ENCODE data around the gene MEI4. TPM values are rescaled to one million over a fixed set of nuclear protein-coding genes. Genes with fewer than 3 reads are reported as not detected.

MEI4 gene
- total RNA-seq, 2 donors from 2014 or later, result 2.1 to 3.3 TPM

- Histone ChIP-seq H3K27me3 (no peaks in the 10 kb centered on the region), H3K9me3 (no peaks in the 10 kb centered on the region), H3K36me3 (replicated peaks in 1 of 2; ENCODE audit: insufficient read depth in 1 of 2, low read depth in 2 of 2) (no peaks in the 10 kb centered on the region), H3K27ac (no peak overlapping the region), H3K4me3 (no peak overlapping the region), H3K4me1 (no peaks in the 10 kb centered on the region)
- WGBS, 2 donors, result 90% methylated on average over 2 of the region's 2 CpGs
- intact Hi-C loops (cut with DNase I), result no loop called here
- ATAC-seq (no peak), DNase-seq (no peak)
- TF ChIP-seq, protein P1, sequence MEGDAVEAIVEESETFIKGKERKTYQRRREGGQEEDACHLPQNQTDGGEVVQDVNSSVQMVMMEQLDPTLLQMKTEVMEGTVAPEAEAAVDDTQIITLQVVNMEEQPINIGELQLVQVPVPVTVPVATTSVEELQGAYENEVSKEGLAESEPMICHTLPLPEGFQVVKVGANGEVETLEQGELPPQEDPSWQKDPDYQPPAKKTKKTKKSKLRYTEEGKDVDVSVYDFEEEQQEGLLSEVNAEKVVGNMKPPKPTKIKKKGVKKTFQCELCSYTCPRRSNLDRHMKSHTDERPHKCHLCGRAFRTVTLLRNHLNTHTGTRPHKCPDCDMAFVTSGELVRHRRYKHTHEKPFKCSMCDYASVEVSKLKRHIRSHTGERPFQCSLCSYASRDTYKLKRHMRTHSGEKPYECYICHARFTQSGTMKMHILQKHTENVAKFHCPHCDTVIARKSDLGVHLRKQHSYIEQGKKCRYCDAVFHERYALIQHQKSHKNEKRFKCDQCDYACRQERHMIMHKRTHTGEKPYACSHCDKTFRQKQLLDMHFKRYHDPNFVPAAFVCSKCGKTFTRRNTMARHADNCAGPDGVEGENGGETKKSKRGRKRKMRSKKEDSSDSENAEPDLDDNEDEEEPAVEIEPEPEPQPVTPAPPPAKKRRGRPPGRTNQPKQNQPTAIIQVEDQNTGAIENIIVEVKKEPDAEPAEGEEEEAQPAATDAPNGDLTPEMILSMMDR (IDR thresholded peaks at IDR 0.05), result no peak
- TF ChIP-seq POLR2A (IDR thresholded peaks at IDR 0.05), result no peak
These were observed 17.1 kb downstream of the MEI4 start for GRCh38 chr6:77669913-77670312.

DNA sequence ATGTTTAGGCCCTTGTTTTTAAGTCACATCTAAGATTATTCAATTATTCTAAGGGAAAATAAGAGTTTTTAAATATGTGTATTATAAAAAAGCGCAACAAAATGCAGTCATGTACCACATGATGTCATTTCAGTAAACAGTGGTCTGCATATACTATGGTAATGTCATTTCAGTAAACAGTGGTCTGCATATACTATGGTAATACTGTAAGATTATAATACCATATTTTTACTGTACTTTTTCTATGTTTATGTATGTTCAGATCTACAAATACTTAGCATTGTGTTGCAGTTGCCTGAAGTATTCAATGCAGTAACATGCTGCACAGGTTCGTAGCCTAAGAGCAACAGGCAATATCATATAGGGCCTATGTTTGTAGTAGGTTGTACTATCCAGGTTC lies 21.4 kb downstream of the MEI4 start:
- Histone ChIP-seq H3K4me1 (no peaks in the 10 kb centered on the region), H3K9me3 (no peaks in the 10 kb centered on the region), H3K27ac (no peak overlapping the region), H3K27me3 (no peaks in the 10 kb centered on the region), H3K36me3 (replicated peaks in 1 of 2; ENCODE audit: insufficient read depth in 1 of 2, low read depth in 2 of 2) (no peaks in the 10 kb centered on the region), H3K4me3 (no peak overlapping the region)
- TF ChIP-seq, protein P1 (IDR thresholded peaks at IDR 0.05), result no peak
- no peak for TF ChIP-seq POLR2A (IDR thresholded peaks at IDR 0.05)
- no peak for ATAC-seq
- intact Hi-C loops (cut with DNase I), result no loop called here
- 92 to 98% methylated on average over 2 of the region's 2 CpGs for WGBS, 2 donors
- no peak for DNase-seq

DNA sequence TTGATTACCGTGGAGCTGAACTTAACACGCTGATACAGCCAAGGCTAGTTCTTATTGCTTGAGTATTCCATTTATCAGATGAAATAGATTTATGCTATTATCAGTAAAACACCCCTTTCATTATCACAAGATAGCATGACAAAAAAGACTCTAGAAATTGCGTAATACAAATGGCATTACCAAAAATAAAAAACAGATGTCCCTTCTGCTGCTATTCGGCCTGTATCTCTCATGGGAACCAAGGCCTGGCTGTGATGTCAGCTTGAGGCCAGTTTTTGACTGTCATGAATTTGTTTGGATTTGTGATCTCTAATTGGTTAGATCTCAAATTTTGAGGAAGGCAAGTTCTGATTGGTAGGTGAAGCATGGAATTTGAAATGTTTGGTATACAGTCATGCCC lies 25.2 kb downstream of the MEI4 start:
- no peaks in the 10 kb centered on the region for H3K36me3 ChIP-seq (replicated peaks in 1 of 2; ENCODE audit: insufficient read depth in 1 of 2, low read depth in 2 of 2)
- DNase-seq, result no peak
- H3K27ac ChIP-seq, result no peak overlapping the region
- 79 to 80% methylated on average over 4 of the region's 4 CpGs for WGBS, 2 donors
- TF ChIP-seq, protein P1 (IDR thresholded peaks at IDR 0.05), result no peak
- TF ChIP-seq POLR2A (IDR thresholded peaks at IDR 0.05), result no peak
- H3K4me3 ChIP-seq, result no peak overlapping the region
- intact Hi-C loops (cut with DNase I), result no loop called here
- no peaks in the 10 kb centered on the region for H3K9me3 ChIP-seq
- ATAC-seq, result no peak
- H3K27me3 ChIP-seq, result no peaks in the 10 kb centered on the region
- no peaks in the 10 kb centered on the region for H3K4me1 ChIP-seq

DNA sequence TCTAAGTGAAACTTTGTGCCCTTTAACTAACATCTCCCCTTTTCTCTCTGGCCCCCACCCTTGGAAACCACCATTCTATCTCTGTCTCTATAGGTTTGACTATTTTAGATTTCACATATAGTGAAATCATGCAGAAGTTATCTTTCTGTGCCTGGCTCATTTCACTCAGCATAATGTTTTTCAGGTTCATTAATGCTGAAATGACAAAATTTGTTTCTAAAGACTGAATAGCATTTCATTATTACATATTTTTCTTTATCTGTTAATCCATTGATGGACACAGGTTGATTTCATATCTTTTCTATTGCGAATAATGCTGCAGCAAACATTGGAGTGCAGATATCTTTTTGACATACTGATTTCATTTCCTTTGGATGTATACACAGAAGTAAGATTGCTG lies 30.7 kb downstream of the MEI4 start:
- Histone ChIP-seq H3K27ac (no peak overlapping the region), H3K4me3 (no peak overlapping the region), H3K27me3 (no peaks in the 10 kb centered on the region), H3K36me3 (replicated peaks in 1 of 2; ENCODE audit: insufficient read depth in 1 of 2, low read depth in 2 of 2) (no peaks in the 10 kb centered on the region), H3K9me3 (no peaks in the 10 kb centered on the region), H3K4me1 (no peaks in the 10 kb centered on the region)
- TF ChIP-seq POLR2A (IDR thresholded peaks at IDR 0.05), result no peak
- TF ChIP-seq, protein P1 (IDR thresholded peaks at IDR 0.05), result no peak
- WGBS, 2 donors, result 50 to 63% methylated on average over 1 of the region's 1 CpG
- intact Hi-C loops (cut with DNase I), result no loop called here
- ATAC-seq, result no peak
- no peak for DNase-seq

- no peak overlapping the region for H3K27ac ChIP-seq
- intact Hi-C loops (cut with DNase I), result no loop called here
- H3K4me3 ChIP-seq, result no peak overlapping the region
- ATAC-seq (no peak), DNase-seq (no peak)
- H3K4me1 ChIP-seq, result no peaks in the 10 kb centered on the region
- 69 to 76% methylated on average over 2 of the region's 2 CpGs for WGBS, 2 donors
- no peaks in the 10 kb centered on the region for H3K27me3 ChIP-seq
- H3K36me3 ChIP-seq (replicated peaks in 1 of 2; ENCODE audit: insufficient read depth in 1 of 2, low read depth in 2 of 2), result no peaks in the 10 kb centered on the region
- no peaks in the 10 kb centered on the region for H3K9me3 ChIP-seq
- TF ChIP-seq, protein P1 (IDR thresholded peaks at IDR 0.05), result no peak
- no peak for TF ChIP-seq POLR2A (IDR thresholded peaks at IDR 0.05)
These were observed 34.1 kb downstream of the MEI4 start for GRCh38 chr6:77686931-77687330.
